Mucosa of stomach (tissue), 1 donor: ENCODE data around the gene CPA3.

ENCODE experiments used
- H3K27me3 ChIP-seq: one replicate; pipeline ENCODE4 v1.7.0; 2013; ENCODE audit warnings: mild to moderate bottlenecking, low read length; ENCODE audit not compliant: control insufficient read depth, insufficient read depth
- H3K36me3 ChIP-seq: one replicate; pipeline ENCODE4 v1.7.0; 2013; ENCODE audit warnings: low read length; ENCODE audit not compliant: control insufficient read depth, insufficient read depth
- H3K4me1 ChIP-seq: one replicate; pipeline ENCODE4 v1.7.0; 2013; ENCODE audit warnings: mild to moderate bottlenecking, low read length; ENCODE audit not compliant: control insufficient read depth, insufficient read depth
- H3K4me3 ChIP-seq: one replicate; pipeline ENCODE4 v1.7.0; 2013; ENCODE audit warnings: low read length
- H3K9ac ChIP-seq: one replicate; pipeline ENCODE4 v1.7.0; 2013; ENCODE audit warnings: mild to moderate bottlenecking, low read length, moderate library complexity
- H3K9me3 ChIP-seq: one replicate; pipeline ENCODE4 v1.7.0; 2013; ENCODE audit warnings: mild to moderate bottlenecking, low read length, moderate library complexity; ENCODE audit not compliant: control insufficient read depth
- donor health status: Pancreatic carcinoma.

CPA3 gene

DNA sequence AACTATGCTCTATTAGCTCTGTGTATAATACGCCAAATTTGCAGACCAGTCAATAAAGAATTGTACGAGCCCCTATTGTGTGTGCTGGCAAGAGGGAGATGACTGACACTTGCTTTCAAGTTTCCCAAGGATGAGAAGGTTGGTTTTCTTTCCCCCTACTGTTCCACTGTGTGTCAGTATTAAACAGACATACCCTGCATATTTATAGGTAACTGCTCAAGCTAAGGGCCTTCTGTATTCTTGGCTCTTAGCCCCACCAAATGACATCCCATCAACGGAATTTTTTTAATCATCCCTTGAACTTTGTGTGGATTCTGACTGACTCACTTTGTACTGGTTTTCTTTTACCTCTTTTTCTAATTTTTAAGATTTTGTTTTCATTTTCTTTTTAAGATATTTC lies 65.7 kb downstream of the CPA3 start:
- Histone ChIP-seq H3K4me1 (no peaks in the 10 kb centered on the region), H3K9ac (no peak overlapping the region), H3K36me3 (no peaks in the 10 kb centered on the region), H3K27me3 (no peaks in the 10 kb centered on the region), H3K9me3 (no peaks in the 10 kb centered on the region), H3K4me3 (no peak overlapping the region)

- H3K9me3 ChIP-seq = no peaks in the 10 kb centered on the region
- peaks cover 3% of the 10 kb centered on the region for H3K27me3 ChIP-seq
- H3K9ac ChIP-seq = no peak overlapping the region
- no peaks in the 10 kb centered on the region for H3K36me3 ChIP-seq
- H3K4me3 ChIP-seq = no peak overlapping the region
- no peaks in the 10 kb centered on the region for H3K4me1 ChIP-seq
These were observed 66.5 kb downstream of the CPA3 start for GRCh38 chr3:148931574-148931973.

- Histone ChIP-seq H3K4me3 (no peak overlapping the region), H3K4me1 (no peaks in the 10 kb centered on the region)
These were observed 67.9 kb downstream of the CPA3 start for GRCh38 chr3:148932972-148933371.

DNA sequence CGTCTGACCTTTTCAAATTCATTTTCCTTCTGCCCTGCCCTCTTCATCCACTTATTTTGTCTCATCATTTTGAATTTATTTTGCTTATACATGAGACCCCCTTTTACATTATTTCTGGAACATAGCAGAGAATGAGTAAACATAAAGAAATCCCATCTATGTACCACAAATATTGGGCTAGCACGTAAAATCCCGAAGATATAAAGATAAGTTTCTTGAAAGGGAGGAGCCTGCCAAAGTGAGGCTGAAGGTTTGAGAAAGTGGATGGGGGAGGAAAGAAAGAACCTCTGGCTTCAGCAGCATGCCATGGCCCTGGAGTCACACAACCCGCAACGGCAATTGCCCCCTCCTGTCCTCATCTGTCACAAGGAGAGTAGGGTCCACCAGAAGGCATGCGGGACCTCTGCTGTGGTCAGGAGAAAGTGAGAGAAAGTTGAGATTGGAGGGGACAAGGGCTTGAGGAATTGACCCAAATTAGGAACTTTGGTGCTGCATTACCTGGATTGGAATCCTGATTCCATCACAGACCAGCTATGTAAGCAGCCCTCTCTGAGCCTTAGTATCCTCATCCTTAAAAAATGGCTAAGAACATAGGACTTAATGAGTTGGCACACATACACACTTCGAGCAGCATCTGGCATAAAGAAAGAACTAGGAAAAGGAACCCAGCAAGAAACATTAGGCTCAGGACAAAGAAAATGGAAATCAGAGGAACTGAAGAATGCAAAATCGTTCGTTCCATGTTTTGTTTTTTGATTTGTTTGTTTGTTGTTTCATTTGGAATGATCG lies 72.6 kb downstream of the CPA3 start:
- no peak overlapping the region for H3K9ac ChIP-seq
- peaks cover 11% of the 10 kb centered on the region for H3K27me3 ChIP-seq
- no peaks in the 10 kb centered on the region for H3K9me3 ChIP-seq
- H3K4me3 ChIP-seq = no peak overlapping the region
- H3K36me3 ChIP-seq = no peaks in the 10 kb centered on the region
- no peaks in the 10 kb centered on the region for H3K4me1 ChIP-seq

More at GRCh38 chr3:148932972-148933371, 67.9 kb downstream of the CPA3 start:
- H3K27me3 ChIP-seq = peaks cover 10% of the 10 kb centered on the region
- H3K36me3 ChIP-seq = no peaks in the 10 kb centered on the region
- H3K9ac ChIP-seq = no peak overlapping the region
- H3K9me3 ChIP-seq = no peaks in the 10 kb centered on the region

- Histone ChIP-seq H3K4me3 (no peak overlapping the region), H3K9ac (no peak overlapping the region), H3K27me3 (peaks cover 11% of the 10 kb centered on the region), H3K4me1 (no peaks in the 10 kb centered on the region), H3K36me3 (no peaks in the 10 kb centered on the region), H3K9me3 (no peaks in the 10 kb centered on the region)
These were observed 73.2 kb downstream of the CPA3 start for GRCh38 chr3:148938306-148938705.

GRCh38 chr3:148938936-148939335 lies 73.8 kb downstream of the CPA3 start:
- Histone ChIP-seq H3K4me3 (no peak overlapping the region), H3K27me3 (peaks cover 11% of the 10 kb centered on the region), H3K36me3 (no peaks in the 10 kb centered on the region), H3K9me3 (no peaks in the 10 kb centered on the region), H3K4me1 (no peaks in the 10 kb centered on the region), H3K9ac (no peak overlapping the region)

DNA sequence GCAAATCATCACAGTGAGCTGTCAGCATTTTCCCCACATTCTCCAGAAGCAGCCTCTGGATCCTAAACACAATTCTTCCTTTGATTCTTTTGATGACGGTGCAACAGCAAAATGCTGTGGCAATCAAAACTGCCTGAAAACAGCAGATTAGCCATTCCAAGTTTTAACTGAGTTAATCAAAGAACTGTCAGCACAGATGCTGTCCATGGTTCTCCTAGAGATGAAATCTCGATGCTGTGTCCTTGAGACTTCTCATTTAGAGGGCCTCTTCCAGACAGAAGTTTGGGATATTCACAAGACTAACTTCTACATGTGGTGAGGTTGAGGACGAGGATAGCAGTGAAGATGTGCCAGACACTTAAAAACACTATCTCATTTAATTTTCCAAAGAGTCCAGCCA lies 75.9 kb downstream of the CPA3 start:
- Histone ChIP-seq H3K27me3 (peaks cover 11% of the 10 kb centered on the region), H3K4me3 (no peak overlapping the region), H3K9me3 (no peaks in the 10 kb centered on the region), H3K36me3 (no peaks in the 10 kb centered on the region), H3K4me1 (no peaks in the 10 kb centered on the region), H3K9ac (no peak overlapping the region)

DNA sequence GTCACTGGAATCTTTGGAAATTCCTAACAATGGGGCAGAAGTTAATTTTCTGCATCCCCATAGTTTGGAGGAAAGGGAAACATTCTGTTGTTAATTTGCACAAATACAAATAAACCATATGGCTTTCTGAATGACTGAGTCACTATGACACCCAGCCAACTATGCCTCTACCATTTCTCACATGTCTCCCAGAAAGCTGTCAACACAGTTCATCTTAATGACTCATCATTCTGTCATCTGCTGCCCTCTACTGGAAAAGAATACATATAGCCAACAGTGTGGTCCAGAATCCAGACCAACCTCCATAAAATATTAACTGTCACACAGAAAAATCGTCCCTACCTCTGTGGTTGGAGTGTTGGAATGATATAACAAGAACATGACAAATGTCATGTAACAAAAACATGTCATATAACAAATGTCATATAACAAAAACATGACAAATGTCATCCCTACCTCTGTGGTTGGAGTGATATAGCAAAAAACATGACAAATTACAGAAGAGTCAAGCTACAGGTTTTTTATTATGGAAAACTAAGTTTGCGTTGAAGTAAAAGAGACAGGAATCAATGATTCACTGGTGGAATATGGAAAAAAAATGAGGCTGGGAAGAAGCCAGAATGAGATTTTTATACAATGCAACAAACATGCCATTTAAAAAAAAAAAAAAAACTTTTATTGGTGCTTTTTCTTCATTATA lies 78.6 kb downstream of the CPA3 start:
- H3K36me3 ChIP-seq = no peaks in the 10 kb centered on the region
- H3K4me3 ChIP-seq = no peak overlapping the region
- H3K27me3 ChIP-seq = no peaks in the 10 kb centered on the region
- no peaks in the 10 kb centered on the region for H3K9me3 ChIP-seq
- H3K9ac ChIP-seq = no peak overlapping the region
- H3K4me1 ChIP-seq = no peaks in the 10 kb centered on the region

- Histone ChIP-seq H3K36me3 (no peaks in the 10 kb centered on the region), H3K9ac (no peak overlapping the region), H3K27me3 (no peaks in the 10 kb centered on the region), H3K4me3 (no peak overlapping the region), H3K9me3 (no peaks in the 10 kb centered on the region), H3K4me1 (no peaks in the 10 kb centered on the region)
These were observed 80.0 kb downstream of the CPA3 start for GRCh38 chr3:148945116-148945515.
